Esophagus muscularis mucosa (tissue), 4 donors: ENCODE results near the gene CEP97. TPM values are rescaled to one million over a fixed set of nuclear protein-coding genes. Genes with fewer than 3 reads are reported as not detected.

Source experiments
- DNase-seq: peaks from one replicate; pipeline ENCODE4 v3.0.0-alpha.2; 2017; ENCODE audit errors: extremely low spot score
- H3K27ac ChIP-seq, 4 donors: fragments of 200-600 bp; sonication (generic); replicated peaks in 1 of 4; 1 replicate in 3 of 4; 2 replicates in 1 of 4; pipeline ENCODE4 v1.5.1; 2016 to 2019; ENCODE audit warnings: mild to moderate bottlenecking in 1 of 4
- H3K27me3 ChIP-seq, 4 donors: fragments of 200-600 bp; sonication (generic); one replicate each; pipeline versions ENCODE4 v1.5.1 to v1.6.0; 2016 to 2019
- H3K36me3 ChIP-seq, 4 donors: fragments of 200-600 bp; sonication (generic); one replicate each; pipeline ENCODE4 v1.5.1; 2016 to 2019
- H3K4me1 ChIP-seq, 4 donors: fragments of 200-600 bp; sonication (generic); one replicate each; pipeline ENCODE4 v1.5.1; 2016 to 2019
- H3K4me3 ChIP-seq, 4 donors: fragments of 200-600 bp; sonication (generic); 1 replicate in 2 of 4; 2 replicates in 2 of 4; pipeline ENCODE4 v1.5.1; 2016 to 2019; ENCODE audit warnings: mild to moderate bottlenecking in 4 of 4, moderate library complexity in 1 of 4
- H3K9me3 ChIP-seq, 4 donors: fragments of 200-600 bp; sonication (generic); 1 replicate in 3 of 4; 2 replicates in 1 of 4; pipeline ENCODE4 v1.5.1; 2016 to 2019
- EP300 ChIP-seq: sonication (generic); formaldehyde crosslinking; IDR thresholded peaks from one replicate; pipeline ENCODE4 v1.6.1; 2017; ENCODE audit warnings: antibody characterized with exemption
- POLR2A ChIP-seq: fragments of 450-650 bp; IDR thresholded peaks from one replicate; pipeline ENCODE4 v1.6.1; 2017; ENCODE audit warnings: antibody characterized with exemption, moderate library complexity, mild to moderate bottlenecking, low read depth
- POLR2AphosphoS5 ChIP-seq, 2 donors: sonication (generic); formaldehyde crosslinking; IDR thresholded peaks; one replicate each; pipeline ENCODE4 v1.6.1; 2017; ENCODE audit warnings: antibody characterized with exemption in 2 of 2
- WGBS: methylation state at CpG from one replicate; pipeline ENCODE4 v1.1.5; 2018; 5-methylcytosine and 5-hydroxymethylcytosine counted together
- intact Hi-C: fragments of 100-400 bp; cut with DNase I; formaldehyde crosslinking; loops from one replicate; pipeline ENCODE4 v1.15.1; 2023
- total RNA-seq, 4 donors: library from RNA; depleted of rRNA; stranded (reverse); fragments of >200 nt; gene quantifications; one replicate each; pipeline versions ENCODE4 v1.1.0 to v1.2.1, GENCODE V29; 2016
- TF ChIP-seq, protein P1 (sequence below), 3 experiments: fragments of 200-600 bp in 2 of 3; fragments of 450-650 bp in 1 of 3; sonication (generic) in 2 of 3; IDR thresholded peaks; one replicate each; pipeline ENCODE4 v1.5.1; 2017 to 2019; ENCODE audit warnings: antibody characterized with exemption in 3 of 3, mild to moderate bottlenecking in 2 of 3, moderate library complexity in 1 of 3

CEP97 gene
- total RNA-seq, 4 donors from 2014 or later, result 7.2 to 10.4 (median 8.0) TPM

DNA sequence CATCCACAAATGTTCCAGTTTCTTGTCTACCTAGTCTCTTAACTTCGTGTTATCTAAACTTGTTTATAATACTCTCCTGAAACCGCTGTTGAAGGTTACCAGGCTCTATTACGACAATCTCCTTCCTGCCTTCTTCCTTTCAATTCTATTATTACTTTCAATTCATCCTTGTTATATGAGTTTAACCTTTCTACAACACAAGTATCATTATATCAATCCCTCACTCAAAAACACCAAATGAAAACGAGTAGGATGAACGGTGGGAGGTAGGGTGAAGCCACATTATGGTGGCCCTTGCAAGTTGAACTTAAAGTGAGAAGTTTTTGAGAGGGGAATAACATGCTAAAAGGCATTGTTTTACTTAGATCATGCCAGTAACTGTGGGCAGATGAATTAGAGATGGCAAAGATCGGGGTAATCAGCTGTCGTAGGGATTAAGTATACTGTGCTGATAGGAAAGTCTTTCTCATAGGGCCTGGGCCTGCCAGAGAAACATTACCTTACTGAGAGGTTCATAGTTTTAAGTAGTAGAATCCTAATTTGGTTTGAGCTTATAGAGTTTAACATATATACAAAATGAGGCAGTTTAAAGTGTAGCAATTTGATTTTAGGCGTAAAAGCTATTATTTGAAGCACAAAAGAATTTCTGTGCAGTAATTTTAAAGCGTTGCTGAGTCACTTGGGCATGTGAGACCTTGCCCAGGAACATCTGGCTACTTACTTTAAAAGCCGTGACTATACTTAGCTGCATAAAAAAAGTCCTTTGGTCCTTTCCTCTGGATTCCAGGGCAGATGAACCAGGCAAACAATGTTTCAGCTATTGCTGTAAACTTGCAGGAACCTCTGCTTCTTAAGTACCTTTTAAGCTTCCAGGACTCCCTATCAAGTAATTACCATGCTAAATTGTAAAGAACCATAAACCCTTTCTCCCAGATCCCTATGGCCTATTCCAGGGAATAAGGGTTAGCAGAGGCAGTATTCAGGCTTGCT is 3.3 kb upstream of the CEP97 start:
- TF ChIP-seq EP300 (no peak), POLR2A (no peak), POLR2AphosphoS5 (IDR thresholded peaks at IDR 0.05) (no peak)
- TF ChIP-seq, protein P1, sequence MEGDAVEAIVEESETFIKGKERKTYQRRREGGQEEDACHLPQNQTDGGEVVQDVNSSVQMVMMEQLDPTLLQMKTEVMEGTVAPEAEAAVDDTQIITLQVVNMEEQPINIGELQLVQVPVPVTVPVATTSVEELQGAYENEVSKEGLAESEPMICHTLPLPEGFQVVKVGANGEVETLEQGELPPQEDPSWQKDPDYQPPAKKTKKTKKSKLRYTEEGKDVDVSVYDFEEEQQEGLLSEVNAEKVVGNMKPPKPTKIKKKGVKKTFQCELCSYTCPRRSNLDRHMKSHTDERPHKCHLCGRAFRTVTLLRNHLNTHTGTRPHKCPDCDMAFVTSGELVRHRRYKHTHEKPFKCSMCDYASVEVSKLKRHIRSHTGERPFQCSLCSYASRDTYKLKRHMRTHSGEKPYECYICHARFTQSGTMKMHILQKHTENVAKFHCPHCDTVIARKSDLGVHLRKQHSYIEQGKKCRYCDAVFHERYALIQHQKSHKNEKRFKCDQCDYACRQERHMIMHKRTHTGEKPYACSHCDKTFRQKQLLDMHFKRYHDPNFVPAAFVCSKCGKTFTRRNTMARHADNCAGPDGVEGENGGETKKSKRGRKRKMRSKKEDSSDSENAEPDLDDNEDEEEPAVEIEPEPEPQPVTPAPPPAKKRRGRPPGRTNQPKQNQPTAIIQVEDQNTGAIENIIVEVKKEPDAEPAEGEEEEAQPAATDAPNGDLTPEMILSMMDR (IDR thresholded peaks at IDR 0.05), result no peak
- intact Hi-C loops, result no loop called here
- Histone ChIP-seq H3K27me3 (no peaks in the 10 kb centered on the region), H3K9me3 (no peaks in the 10 kb centered on the region), H3K4me3 (no peak overlapping the region), H3K4me1 (peaks cover 8 to 15% (median 14%) of the 10 kb centered on the region in 4 donors), H3K36me3 (no peaks in the 10 kb centered on the region), H3K27ac (no peak overlapping the region)
- 72% methylated on average over 10 of the region's 10 CpGs for WGBS
- DNase-seq, result no peak

DNA sequence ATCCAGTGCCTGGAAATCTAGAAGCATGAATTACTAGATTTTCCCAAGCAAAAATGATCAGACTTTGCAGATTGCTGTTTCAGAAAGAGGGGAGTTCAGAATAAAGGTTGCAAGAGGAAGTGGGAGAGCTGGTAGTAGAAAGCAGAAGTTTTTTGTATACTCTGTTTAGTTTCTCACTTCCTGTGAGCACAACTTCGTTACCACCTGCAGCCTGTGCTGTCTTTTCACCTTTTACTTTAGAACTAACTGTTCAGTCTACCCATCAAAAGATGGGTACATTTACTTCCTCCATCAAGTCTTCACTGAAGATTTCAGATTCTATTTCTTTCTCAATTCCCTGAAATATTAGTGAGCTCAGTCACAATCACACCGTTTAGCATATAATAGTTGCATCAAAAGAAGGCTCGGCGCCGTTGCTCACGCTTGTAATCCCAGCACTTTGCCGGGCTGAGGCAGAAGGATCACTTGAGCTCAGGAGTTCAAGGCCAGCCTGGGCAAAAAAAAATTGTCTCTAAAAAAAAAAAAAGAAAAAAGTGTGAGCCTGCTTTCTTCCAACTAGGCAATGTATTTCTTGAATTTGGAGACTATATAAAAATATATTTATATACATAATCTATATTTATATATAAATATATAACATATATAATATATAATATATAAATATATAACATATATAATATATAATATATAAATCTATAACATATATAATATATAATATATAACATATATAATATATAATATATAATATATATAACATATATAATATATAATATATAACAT is 1.8 kb upstream of the CEP97 start:
- Histone ChIP-seq H3K27me3 (no peaks in the 10 kb centered on the region), H3K36me3 (peaks cover 0 to 1% (median 0%) of the 10 kb centered on the region in 4 donors), H3K9me3 (no peaks in the 10 kb centered on the region), H3K27ac (no peak overlapping the region), H3K4me1 (peaks cover 8 to 16% (median 15%) of the 10 kb centered on the region in 4 donors), H3K4me3 (no peak overlapping the region)
- TF ChIP-seq POLR2A, result no peak
- DNase-seq, result no peak
- 85% methylated on average over 7 of the region's 7 CpGs for WGBS
- intact Hi-C loops, result no loop called here

DNA sequence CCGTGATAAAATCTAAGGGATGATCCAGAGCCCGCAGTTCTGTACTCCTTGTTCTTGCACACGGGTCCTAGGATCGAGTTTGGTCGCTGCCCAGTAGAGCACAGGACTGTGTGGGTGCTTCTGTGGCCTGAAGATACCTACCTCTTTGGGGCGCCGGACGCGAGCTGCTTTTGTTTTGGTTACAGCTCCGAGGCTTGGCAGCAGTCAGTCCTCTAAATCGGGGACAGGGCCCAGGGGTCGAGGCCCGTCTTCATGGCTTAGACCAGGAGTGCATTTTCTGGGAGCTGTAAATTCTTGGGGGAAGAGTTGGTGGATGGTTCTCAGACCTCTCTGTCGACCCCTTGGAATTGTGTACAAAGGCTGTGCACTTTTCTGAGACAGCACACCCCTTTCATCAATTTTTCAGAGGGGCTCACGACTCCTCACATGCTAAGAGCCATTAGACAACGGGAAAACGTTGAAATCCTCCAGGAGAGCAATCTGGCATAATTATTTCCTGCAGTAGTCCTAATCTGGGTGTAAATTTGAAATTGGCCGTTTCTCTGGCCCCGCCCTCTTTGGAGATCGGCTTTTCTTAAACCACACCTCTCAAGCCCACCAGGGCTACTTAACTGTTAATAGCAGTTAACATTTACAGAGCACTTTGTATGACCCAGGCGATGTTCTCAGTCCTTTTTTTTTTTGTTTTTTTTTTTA is 928 bp downstream of the CEP97 start:
- 2% methylated on average over 21 of the region's 21 CpGs for WGBS
- Histone ChIP-seq H3K4me1 (peaks cover 8 to 16% (median 15%) of the 10 kb centered on the region in 4 donors), H3K4me3 (peak overlapping the region; percentile 63 to 82 (median 78)), H3K27ac (peak overlapping the region; percentile 62 to 84 (median 78)), H3K36me3 (peaks cover 0 to 26% (median 17%) of the 10 kb centered on the region in 4 donors), H3K9me3 (no peaks in the 10 kb centered on the region), H3K27me3 (no peaks in the 10 kb centered on the region)
- TF ChIP-seq EP300 (no peak), POLR2AphosphoS5 (IDR thresholded peaks at IDR 0.05) (no peak)
- TF ChIP-seq, protein P1 (IDR thresholded peaks at IDR 0.05), result no peak
- no peak for DNase-seq
- intact Hi-C loops, result no loop called here

DNA sequence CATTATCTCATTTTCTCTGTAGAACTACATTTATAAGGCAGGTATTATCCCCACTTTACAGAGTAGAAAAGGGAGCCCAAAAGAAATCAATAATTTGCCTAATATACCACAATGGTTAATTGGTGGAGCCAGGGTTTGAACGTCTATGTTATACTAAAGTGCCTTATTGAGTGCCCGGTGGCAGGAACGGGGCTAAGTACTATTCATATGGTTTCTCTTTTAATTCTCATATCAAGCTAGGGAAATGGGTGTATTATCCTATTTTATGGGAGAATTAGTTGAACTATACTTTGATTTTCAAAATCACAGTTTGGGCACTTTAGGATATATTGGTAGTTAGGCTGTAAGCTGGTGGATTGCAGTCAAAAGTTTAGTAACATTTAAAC is 1.5 kb downstream of the CEP97 start:
- TF ChIP-seq, protein P1 (IDR thresholded peaks at IDR 0.05), result no peak
- TF ChIP-seq EP300, result no peak
- no peak for TF ChIP-seq POLR2A
- no peak for TF ChIP-seq POLR2AphosphoS5 (IDR thresholded peaks at IDR 0.05)
- H3K4me3 ChIP-seq, result peak overlapping the region; percentile 63 to 82 (median 78)
- no peaks in the 10 kb centered on the region for H3K9me3 ChIP-seq
- intact Hi-C loops, result no loop called here
- WGBS, result 25% methylated on average over 3 of the region's 3 CpGs
- peaks cover 0 to 28% (median 19%) of the 10 kb centered on the region in 4 donors for H3K36me3 ChIP-seq
- no peak for DNase-seq
- H3K27me3 ChIP-seq, result no peaks in the 10 kb centered on the region
- H3K27ac ChIP-seq, result peak overlapping the region in 1 of 4 donors; percentile 84
- peaks cover 8 to 16% (median 15%) of the 10 kb centered on the region in 4 donors for H3K4me1 ChIP-seq
